ENCODE results near the gene NUP210.
"Not testable (repeated sequence)": the region's sequence is repeated elsewhere in the genome, so short reads cannot be mapped to it uniquely, and the experiment has no call there.

Gene NUP210

GRCh38 chr3:13406190-13406589 lies 13.9 kb downstream of the NUP210 start:
- no peak for DNase-seq (ENCODE audit: low read depth in 2 of 2)

- DNase-seq (ENCODE audit: low read depth in 2 of 2): no peak
These were observed 14.5 kb downstream of the NUP210 start for GRCh38 chr3:13405614-13406013.

DNA sequence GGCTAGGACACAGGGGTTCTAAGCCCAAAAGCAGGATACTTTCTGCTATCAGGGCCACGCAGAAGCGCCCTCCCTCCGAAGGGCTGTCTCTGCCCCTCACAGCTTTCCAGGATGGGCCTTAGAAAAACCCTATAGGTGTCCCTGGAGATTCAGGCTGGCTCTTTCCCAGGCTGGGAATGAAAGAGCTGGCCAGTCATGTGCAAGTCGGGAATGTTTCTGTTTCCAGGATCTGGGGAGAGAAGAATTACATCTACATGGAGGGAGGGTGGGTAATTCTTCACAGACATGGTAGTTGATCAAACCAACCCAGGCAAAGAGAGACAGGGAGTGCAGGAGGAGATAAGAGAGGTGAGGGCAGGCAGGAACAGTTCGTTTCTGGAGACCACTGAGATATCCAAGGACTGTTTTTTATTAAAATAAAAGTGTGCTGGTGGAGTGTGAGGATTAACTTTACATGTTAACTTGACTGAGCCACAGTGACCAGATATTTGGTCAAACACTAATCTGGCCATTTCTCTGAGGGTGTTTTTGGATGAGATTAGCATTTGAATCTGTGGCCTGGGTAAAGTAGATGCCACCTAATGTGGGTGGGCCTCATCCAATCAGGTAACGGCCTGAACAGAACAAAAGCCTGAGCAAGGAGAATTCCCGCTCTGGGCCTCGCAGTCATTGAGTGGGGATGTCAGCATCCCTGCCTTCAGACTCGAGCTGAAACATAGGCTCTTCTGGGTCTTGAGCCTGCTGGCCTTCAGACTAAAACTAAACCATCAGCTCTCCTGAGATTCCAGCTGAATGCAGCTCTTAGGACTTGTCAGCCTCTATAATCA lies 15.3 kb downstream of the NUP210 start:
- DNase-seq (ENCODE audit: low read depth in 2 of 2): no peak

DNA sequence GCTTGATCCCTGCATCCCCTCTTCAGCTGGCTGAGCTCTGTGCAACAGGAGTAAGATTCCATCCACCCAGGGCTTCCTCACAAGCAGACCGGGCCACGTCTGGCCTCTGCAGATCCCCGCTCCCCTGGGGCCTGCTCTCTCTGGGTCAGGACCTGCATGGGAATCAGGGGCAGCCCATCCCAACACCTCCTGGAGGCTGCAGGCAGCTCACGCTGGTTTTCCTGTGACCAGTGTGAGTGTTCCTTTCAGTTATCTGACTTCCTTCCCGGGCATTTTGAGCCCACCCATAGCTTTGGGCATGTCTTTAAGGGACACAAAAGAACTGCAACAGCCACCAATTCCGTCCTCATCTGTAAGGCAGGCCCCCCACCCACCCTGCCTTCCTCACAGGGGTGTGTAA lies 16.3 kb downstream of the NUP210 start:
- DNase-seq (ENCODE audit: low read depth in 2 of 2): no peak

DNA sequence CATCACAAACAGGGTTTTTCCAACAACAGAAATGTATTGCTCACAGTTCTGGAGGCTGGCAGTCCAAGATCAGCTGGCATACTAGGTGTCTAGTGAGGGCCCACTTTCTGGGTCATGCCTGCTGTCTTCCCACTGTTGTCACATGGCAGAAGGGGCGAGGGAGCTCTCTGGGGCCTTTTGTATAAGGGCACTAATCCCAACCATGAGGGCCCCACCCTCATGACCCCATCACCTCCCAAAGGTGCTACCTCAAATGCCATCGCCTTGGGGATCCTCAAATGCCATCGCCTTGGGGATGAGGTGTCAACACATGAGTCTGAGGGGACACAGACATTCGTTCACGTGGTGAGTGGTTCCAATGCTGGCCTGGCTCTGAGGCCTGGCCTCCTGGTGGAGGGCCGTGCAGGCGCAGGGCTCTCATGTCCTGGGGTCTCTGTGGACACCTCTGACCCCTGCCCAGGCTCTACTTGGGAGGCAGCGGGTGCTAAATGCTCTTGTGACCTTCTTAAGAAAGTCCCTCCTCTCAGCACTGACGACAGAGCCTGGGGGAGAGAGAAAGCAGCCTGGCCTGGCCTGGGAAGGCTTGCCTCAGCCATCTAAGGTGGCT lies 16.8 kb downstream of the NUP210 start:
- DNase-seq (ENCODE audit: low read depth in 2 of 2): no peak

GRCh38 chr3:13401149-13401548 lies 19.0 kb downstream of the NUP210 start:
- no peak for DNase-seq (ENCODE audit: low read depth in 2 of 2)

DNA sequence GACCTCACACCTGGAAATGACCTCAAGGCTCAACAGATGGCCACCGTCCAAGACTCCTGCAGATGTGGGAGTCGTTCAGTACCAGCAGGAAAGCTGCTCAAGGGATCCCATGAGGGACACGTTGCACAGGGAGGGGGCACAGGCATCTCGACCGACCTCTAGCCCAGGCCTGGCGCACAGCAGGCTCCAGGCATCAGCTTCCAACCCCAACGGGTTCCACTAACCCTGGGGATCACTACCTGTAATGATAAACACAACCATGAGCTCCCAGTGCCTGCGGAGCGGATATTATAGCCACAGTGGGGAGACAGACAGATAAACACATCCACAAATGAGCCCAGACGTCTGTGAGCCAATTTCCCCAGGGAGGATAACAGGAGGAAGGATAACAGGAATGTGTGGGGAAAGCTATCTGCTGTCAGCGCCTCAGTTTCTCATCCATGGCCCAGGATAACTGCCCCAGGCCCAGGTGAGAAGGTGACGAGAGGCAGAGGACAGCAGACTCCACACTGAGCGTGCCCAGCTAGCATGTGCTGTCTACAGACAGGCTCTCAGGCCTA lies 19.9 kb downstream of the NUP210 start:
- DNase-seq (ENCODE audit: low read depth in 2 of 2): no peak

DNA sequence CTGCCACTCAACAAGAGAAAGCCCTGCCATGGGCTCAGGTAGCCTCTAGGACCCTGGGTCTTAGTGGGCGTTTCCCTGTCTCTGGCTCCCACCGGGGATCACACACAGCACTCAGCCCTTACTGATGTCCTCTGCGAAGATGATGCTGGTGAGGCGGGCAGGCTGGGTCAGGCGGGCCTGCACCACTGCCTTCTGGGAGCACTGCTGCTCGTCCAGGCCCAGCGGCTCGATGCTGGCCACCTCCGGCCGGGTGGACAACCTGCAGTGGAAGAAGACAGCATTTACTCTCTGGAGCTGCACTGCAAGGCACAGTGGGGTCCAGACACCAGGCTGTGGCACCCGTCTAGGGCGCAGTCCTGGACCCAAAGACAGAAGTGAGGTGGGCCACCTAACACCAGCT lies 20.5 kb downstream of the NUP210 start:
- DNase-seq (ENCODE audit: low read depth in 2 of 2): no peak

DNA sequence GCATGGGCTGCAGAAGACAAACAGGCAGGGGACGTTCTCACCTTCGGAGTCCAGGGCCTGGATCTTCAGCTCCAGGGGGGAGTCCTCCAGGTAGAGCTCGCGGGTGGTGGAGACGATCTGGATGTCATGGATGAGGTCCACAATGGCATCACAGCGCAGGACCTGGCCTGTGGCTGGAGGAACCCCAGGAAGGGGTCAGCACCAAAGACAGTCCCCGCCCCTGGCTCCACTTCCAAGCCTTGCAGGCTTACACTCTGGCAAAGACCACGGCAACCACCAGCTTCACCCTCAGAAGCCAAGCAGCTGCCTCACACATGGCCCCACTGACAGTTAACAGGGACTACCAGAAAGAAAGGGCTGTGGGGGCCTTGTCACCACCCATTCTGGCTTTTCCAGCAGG lies 22.8 kb downstream of the NUP210 start:
- DNase-seq (ENCODE audit: low read depth in 2 of 2): no peak

- DNase-seq (ENCODE audit: low read depth in 2 of 2): no peak
These were observed 25.8 kb downstream of the NUP210 start for GRCh38 chr3:13394363-13394762.

GRCh38 chr3:13393427-13394360 lies 26.4 kb downstream of the NUP210 start:
- DNase-seq (ENCODE audit: low read depth in 2 of 2): no peak

DNA sequence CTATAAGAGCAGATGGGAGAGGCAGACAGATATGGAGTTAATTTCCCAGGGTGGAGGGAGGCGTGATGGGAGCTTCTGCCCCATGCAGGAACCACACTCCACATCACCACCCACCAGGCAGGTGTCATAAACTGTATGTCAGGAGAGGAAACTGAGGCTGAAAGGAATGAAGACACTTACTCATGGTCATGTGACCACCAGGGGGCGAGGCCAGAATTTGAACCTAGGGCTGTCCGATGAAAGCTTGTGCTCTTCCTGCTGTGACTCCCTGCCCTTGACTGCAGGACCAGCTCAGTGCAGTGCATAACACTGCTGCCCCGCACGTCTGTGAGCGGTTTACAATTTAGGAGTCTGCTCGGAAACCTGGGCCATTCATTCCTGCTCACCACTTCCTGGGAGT lies 28.8 kb downstream of the NUP210 start:
- no peak for DNase-seq (ENCODE audit: low read depth in 2 of 2)

DNA sequence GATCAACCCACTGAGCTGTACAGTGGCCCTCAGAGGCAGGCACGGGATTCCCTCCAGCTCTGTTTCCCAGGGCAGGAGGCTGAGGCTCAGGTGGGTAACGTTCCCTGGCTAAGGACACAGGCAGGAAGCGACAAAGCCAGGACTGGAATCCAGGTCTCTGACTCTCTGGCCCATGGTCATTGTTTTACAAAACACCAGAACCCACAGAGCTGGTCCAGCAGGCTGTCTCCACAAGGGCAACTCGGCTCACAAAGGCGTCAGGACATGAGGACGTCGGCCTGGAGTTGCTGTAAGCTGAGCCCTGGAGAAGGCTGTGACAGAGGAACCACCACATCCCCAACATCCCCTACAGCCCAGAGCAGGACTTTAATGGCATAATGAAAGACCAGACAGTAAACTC lies 30.7 kb downstream of the NUP210 start:
- no peak for DNase-seq (ENCODE audit: low read depth in 2 of 2)

- no peak for DNase-seq (ENCODE audit: low read depth in 2 of 2)
These were observed 31.3 kb downstream of the NUP210 start for GRCh38 chr3:13388816-13389215.

DNA sequence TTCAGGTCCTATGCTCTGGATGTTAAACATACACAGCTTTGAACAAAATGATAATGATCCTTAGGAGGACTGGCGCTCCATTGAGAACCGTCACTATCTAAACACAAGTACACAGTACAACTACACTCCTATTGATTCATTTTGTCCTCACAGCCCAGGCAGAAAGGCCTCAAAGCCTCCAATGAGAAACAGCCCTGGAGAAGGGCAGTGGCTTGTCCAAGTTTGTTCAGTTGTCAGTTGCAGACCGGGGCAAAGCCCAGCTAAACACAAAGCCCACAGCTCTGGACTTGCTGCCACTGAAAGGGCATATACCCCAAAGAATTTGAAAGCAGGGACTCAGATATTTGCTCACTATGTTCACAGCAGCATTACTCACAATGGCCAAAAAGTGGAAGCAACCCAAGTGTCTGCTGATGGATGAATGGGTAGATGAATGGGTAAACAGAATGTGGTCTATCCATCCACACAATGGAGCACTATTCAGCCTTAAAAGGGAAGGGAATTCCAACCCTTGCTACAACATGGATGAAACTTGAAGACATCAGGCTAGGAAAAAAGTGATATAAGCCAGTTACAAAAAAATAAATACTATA lies 34.7 kb downstream of the NUP210 start:
- DNase-seq (ENCODE audit: low read depth in 2 of 2): no peak

- DNase-seq (ENCODE audit: low read depth in 2 of 2): no peak
These were observed 39.2 kb downstream of the NUP210 start for GRCh38 chr3:13380971-13381370.

GRCh38 chr3:13379201-13379830 lies 40.8 kb downstream of the NUP210 start:
- DNase-seq (ENCODE audit: low read depth in 2 of 2): no peak

DNA sequence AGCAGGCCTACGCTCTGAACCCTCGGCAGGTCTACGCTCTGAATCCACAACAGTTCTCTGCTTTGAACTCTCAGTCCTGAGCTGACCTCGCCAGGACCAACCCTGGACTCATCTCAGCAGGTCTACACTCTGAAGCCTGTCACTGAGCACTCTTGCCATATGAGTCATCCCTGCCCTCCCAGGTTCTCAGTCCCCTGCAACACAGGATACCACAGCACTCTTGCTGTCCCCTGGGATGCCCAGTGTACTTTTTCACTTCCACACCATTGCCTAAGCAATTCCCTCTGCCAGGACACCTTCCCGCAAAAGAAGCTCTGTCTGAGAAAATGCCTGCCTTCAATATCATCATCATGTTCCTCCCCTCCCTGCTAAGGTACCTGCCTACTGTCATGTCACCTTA lies 42.0 kb downstream of the NUP210 start:
- no peak for DNase-seq (ENCODE audit: low read depth in 2 of 2)

GRCh38 chr3:13377741-13378140 lies 42.4 kb downstream of the NUP210 start:
- DNase-seq (ENCODE audit: low read depth in 2 of 2): not testable (repeated sequence)

- no peak for DNase-seq (ENCODE audit: low read depth in 2 of 2)
These were observed 43.1 kb downstream of the NUP210 start for GRCh38 chr3:13377021-13377420.

DNA sequence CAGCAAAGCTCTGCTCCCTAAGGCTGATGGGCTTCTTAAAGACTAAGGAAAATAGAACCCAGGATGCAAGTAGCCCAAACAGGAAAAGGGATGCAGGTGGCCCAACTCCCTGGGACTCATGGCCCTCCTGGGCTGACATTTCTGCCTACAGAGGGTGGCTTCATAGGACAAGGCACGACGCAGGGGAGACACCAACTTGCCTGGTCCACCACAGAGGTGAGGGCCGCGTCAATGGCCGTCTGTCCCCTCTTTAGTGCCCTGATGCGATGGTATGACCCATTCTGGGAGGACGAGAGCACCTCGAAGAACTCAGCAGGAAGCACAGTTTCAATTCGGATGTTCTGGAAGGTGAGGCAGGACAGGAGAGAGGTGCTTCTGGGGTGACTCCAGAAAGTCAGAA lies 44.0 kb downstream of the NUP210 start:
- no peak for DNase-seq (ENCODE audit: low read depth in 2 of 2)
